Parathyroid adenoma (tissue), 2 donors: ENCODE measurements around the gene MVB12B.

Experiments used
- H2AFZ ChIP-seq: fragments of 300-600 bp; sonication (generic); one replicate; pipeline ENCODE4 v1.7.0; 2017; ENCODE audit warnings: antibody characterized with exemption, mild to moderate bottlenecking
- H3K27ac ChIP-seq: fragments of 300-600 bp; sonication (generic); one replicate; pipeline ENCODE4 v1.7.0; 2017
- H3K27me3 ChIP-seq: fragments of 300-600 bp; sonication (generic); one replicate; pipeline ENCODE4 v1.7.0; 2017; ENCODE audit warnings: low read length; ENCODE audit not compliant: control insufficient read depth, insufficient read depth
- H3K36me3 ChIP-seq: fragments of 300-600 bp; sonication (generic); one replicate; pipeline ENCODE4 v1.7.0; 2017; ENCODE audit warnings: low read length; ENCODE audit not compliant: control insufficient read depth, insufficient read depth
- H3K4me1 ChIP-seq: fragments of 300-600 bp; sonication (generic); one replicate; pipeline ENCODE4 v1.7.0; 2017; ENCODE audit warnings: control low read depth
- H3K4me2 ChIP-seq: fragments of 300-600 bp; sonication (generic); one replicate; pipeline ENCODE4 v1.7.0; 2017; ENCODE audit warnings: low read length
- H3K4me3 ChIP-seq: fragments of 300-600 bp; sonication (generic); one replicate; pipeline ENCODE4 v1.7.0; 2017; ENCODE audit warnings: low read depth, low read length
- H3K79me2 ChIP-seq: fragments of 300-600 bp; sonication (generic); one replicate; pipeline ENCODE4 v1.7.0; 2017; ENCODE audit warnings: control low read depth
- H3K9ac ChIP-seq: fragments of 300-600 bp; sonication (generic); one replicate; pipeline ENCODE4 v1.7.0; 2017; ENCODE audit warnings: mild to moderate bottlenecking
- H3K9me3 ChIP-seq: fragments of 300-600 bp; sonication (generic); one replicate; pipeline ENCODE4 v1.7.0; 2017; ENCODE audit warnings: low read length; ENCODE audit not compliant: control insufficient read depth
- TF ChIP-seq, protein P1 (sequence below): fragments of 300-600 bp; sonication (generic); IDR thresholded peaks from one replicate; pipeline ENCODE4 v1.7.0; 2017; ENCODE audit warnings: antibody characterized with exemption, mild to moderate bottlenecking
- donor health status: primary hyperparathyroidism.

Gene MVB12B

DNA sequence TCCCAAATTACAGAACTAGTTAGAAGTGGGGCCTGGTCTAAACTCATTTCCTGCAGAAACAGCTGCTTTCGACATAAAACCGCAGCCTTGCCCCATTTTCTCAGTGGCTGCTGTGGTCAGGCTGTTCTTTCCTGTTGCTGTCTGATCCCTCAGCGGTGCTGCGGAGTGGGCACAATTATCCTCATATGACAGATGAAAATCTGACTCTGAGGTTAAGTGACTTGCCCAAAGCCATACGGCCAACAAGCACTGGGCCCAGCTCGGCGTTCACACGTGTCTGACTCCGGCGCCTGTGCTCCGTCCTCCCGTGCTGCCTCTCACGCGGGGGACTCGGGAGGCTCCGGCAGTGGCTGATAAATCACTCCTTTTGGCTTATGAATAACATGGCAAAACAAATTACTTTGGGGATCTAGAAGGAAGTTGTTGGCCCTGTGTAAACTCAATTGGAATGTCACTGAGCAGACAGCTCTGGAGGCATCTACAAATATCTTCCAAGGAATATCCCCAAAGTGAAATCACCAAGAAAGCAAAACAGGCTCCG lies 144.5 kb downstream of the MVB12B start:
- Histone ChIP-seq H3K9me3 (no peaks in the 10 kb centered on the region), H3K79me2 (no peaks in the 10 kb centered on the region), H2AFZ (no peak overlapping the region), H3K4me3 (no peak overlapping the region), H3K9ac (no peak overlapping the region), H3K36me3 (no peaks in the 10 kb centered on the region), H3K4me1 (no peaks in the 10 kb centered on the region), H3K27ac (no peak overlapping the region), H3K27me3 (no peaks in the 10 kb centered on the region), H3K4me2 (no peak overlapping the region)
- TF ChIP-seq, protein P1, sequence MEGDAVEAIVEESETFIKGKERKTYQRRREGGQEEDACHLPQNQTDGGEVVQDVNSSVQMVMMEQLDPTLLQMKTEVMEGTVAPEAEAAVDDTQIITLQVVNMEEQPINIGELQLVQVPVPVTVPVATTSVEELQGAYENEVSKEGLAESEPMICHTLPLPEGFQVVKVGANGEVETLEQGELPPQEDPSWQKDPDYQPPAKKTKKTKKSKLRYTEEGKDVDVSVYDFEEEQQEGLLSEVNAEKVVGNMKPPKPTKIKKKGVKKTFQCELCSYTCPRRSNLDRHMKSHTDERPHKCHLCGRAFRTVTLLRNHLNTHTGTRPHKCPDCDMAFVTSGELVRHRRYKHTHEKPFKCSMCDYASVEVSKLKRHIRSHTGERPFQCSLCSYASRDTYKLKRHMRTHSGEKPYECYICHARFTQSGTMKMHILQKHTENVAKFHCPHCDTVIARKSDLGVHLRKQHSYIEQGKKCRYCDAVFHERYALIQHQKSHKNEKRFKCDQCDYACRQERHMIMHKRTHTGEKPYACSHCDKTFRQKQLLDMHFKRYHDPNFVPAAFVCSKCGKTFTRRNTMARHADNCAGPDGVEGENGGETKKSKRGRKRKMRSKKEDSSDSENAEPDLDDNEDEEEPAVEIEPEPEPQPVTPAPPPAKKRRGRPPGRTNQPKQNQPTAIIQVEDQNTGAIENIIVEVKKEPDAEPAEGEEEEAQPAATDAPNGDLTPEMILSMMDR, result no peak

DNA sequence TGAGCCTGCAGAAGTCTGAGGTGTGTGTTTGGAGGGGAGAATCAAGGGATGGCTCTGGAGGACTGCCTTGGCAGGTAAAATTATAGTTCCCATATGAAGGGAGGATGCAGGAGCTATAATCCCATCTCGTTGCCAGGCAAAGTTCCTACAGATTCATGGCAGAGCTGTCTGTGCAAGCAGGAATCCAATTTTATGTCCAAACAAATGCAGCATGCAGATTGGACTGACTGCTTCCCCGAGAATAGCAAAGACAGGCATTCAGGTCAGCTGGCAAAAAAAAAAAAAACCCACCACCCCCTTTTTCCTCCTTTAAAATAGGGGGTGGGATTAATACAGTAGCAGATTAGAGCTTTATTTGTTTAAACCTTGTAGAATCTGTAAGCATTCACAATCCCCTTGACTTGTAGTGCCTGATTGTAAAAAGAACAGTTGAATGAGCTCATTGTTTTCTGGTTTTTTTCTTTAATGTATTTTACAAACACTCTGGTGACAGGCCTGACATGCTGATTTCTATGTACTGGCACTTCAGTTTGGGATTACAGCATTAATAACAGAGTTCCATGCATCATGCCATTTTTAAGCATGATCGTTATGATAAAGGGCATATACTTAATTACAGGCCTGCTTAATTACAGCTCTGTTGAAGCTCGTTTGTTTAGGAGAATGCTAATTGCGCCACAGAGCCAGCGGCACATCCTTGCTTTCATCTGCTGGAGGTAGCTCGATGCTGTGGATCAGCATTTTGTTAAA lies 145.7 kb downstream of the MVB12B start:
- Histone ChIP-seq H3K36me3 (no peaks in the 10 kb centered on the region), H2AFZ (no peak overlapping the region), H3K4me3 (no peak overlapping the region), H3K4me2 (no peak overlapping the region), H3K79me2 (no peaks in the 10 kb centered on the region), H3K27me3 (no peaks in the 10 kb centered on the region), H3K9me3 (no peaks in the 10 kb centered on the region), H3K9ac (no peak overlapping the region), H3K27ac (no peak overlapping the region), H3K4me1 (no peaks in the 10 kb centered on the region)
- TF ChIP-seq, protein P1, result no peak

DNA sequence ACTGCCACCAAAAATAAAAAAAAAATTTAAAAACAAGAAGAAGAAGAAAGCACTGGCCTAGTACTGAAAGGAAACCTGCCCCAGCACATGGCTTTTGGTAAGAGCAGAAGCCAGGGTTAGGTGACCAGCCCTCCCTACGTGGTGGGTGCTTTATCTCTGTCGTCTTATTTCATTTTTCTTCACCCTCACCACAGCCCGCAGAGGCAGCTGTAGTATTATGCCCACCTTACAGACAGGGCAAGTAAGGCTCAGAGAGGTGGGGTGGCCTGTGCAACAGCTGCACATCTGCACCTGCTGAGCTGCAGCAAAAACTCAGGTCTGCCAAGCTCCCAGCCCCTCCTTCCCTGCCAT lies 146.3 kb downstream of the MVB12B start:
- no peaks in the 10 kb centered on the region for H3K27me3 ChIP-seq
- no peak overlapping the region for H3K4me2 ChIP-seq
- no peak overlapping the region for H2AFZ ChIP-seq
- H3K4me3 ChIP-seq, result no peak overlapping the region
- H3K79me2 ChIP-seq, result no peaks in the 10 kb centered on the region
- no peaks in the 10 kb centered on the region for H3K36me3 ChIP-seq
- no peaks in the 10 kb centered on the region for H3K4me1 ChIP-seq
- no peaks in the 10 kb centered on the region for H3K9me3 ChIP-seq
- no peak overlapping the region for H3K9ac ChIP-seq
- H3K27ac ChIP-seq, result no peak overlapping the region
- TF ChIP-seq, protein P1, result no peak

DNA sequence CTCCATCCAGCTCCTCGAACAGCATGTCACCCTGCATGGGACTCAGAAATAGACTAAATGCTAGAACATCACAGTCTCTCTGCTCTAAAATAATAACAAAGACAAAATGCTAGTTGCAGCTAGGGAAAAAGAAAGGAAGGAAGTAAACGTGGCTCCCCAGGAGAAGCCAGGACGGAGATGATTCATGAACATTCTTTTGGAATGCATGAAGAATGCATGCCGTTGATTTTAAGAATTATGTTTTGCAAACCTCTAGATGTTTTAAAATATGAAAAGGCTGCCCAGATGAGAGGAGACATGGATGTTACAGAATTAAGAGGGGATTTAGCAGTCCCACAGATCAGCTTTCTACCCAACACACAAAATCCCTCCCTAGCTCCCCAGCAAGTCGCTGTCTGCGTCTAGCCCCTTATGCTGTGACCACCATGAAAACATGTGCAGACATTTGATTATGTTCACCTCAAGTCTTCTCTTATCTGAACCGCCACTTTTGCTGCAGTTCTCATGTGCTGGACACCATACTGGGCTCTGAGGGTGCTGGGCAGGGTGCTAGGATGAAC lies 147.7 kb downstream of the MVB12B start:
- Histone ChIP-seq H3K36me3 (no peaks in the 10 kb centered on the region), H3K9me3 (no peaks in the 10 kb centered on the region), H2AFZ (no peak overlapping the region), H3K9ac (no peak overlapping the region), H3K79me2 (no peaks in the 10 kb centered on the region), H3K4me3 (no peak overlapping the region), H3K4me2 (no peak overlapping the region), H3K27me3 (no peaks in the 10 kb centered on the region), H3K4me1 (no peaks in the 10 kb centered on the region), H3K27ac (no peak overlapping the region)
- TF ChIP-seq, protein P1, result no peak
